DMS 273 (cell line): ENCODE results near the gene CIPC.

Experiments used
- DNase-seq: peaks from one replicate; lab custom pipeline; 2025; ENCODE audit not compliant: unreplicated experiment; lab: John Stamatoyannopoulos, UW

The CIPC gene

DNA sequence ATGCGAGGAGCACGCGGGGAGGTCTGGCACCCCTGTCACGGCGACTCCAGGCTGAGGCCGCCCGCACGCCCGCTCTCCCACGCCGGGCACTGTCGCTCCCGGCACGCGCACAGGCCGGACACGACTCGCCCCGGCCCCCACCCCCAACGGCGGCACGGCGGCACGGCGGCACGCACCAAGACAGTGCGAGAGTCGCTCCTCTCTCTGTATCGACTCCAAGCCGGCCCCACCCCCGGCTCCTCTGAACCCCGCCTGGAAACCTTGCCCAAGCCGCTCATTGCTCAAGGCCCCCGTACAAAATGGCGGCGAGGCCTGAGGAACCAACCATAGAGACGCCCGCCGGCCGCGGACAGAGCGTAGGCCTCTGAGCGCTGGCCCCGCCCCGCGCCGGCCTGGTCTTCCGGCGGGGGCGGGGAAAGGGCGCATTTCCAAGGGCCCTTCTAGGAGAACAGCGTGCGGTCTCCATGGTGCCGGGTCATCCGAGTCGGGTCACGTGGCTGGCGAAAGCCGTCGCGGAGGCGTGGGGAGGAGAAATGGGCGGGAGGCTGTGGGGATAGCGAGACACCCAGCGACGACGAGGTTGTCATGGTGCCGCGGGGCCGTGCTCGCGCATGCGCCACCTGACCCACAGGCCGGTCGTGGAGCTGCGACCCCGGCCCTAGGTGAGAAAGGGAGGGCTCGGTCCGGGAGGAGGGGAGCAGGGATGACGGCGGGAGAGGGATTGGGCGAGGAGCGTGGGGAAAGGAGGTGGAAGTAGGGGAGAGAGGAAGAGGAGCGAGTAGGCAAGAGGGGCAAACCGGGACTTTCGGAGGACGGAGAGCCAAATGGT lies at the start of gene CIPC:
CIPC (plus strand) TSS at position 559 of the 829 bp plus-strand sequence. CDS start 7,451 bp downstream, outside the sequence.
- DNase-seq = peak; percentile 100

DNA sequence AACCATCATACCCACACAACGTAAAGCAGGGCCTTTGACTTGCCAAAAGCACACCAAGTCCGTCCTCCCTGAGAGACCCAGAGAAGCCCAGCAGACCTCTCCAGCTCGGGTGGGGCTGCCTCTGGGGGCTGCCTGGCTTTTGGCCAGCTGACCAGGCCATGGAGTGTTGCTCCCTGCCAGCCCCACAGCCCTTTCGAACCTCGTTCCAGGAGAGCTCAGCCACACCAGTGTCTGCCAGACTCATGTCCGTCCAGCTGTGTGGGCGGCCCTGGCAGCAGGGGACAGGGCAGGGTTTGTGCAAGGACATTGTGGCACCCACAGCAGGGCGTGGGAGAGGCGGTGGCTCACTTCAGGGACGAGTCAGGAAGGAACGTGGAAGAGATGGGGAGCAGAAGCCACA lies 46.9 kb upstream of the CIPC start:
- no peak for DNase-seq

GRCh38 chr14:77052281-77053044 lies 45.6 kb upstream of the CIPC start:
- DNase-seq = peak; percentile 63

GRCh38 chr14:77053046-77053841 lies 44.8 kb upstream of the CIPC start:
- peak; percentile 91 for DNase-seq

DNA sequence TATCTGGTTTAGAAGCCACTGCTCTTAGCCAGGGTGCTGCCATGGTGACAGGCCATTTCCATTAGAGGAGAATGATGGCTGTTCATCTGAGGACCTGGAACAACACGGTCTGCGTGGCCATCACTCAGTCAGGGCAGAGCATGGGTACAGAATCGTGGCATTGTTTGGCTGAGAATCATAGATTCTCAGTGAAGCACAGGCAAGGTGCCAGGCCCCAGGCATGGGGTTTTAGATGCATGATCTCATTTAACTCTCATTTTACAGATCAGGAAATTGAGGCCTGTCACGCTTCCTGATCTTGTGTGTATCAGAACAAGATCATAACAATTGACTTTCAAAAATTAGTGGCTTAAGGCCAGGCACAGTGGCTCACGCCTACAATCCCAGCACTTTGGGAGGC lies 42.8 kb upstream of the CIPC start:
- no peak for DNase-seq

- no peak for DNase-seq
Measured at GRCh38 chr14:77055981-77056380, 42.1 kb upstream of the CIPC start.

- DNase-seq = no peak
Measured at GRCh38 chr14:77058117-77058516, 39.9 kb upstream of the CIPC start.

DNA sequence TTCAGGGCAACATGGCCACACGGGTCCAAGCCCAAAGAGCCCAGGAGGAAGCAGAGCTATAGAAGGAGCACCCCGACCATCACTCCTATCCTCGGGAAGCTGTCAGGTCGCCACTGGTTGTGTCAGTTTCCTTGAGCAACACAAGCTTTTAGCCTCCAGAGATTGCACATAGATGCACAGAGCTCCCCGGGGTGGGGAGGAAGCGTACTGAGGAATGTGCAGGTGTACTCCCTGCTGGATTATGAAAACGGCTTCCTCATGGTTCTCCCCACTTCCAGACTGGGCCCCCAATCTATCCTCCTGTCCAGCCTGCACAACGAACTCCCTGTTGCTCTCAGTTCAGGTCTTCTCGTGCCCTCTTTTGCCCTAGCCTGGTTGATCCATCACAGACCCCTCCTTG lies 39.3 kb upstream of the CIPC start:
- no peak for DNase-seq

GRCh38 chr14:77059276-77059915 lies 38.7 kb upstream of the CIPC start:
- DNase-seq = peak; percentile 96

- no peak for DNase-seq
Measured at GRCh38 chr14:77061630-77062257, 36.3 kb upstream of the CIPC start.

GRCh38 chr14:77062261-77062660 lies 35.8 kb upstream of the CIPC start:
- no peak for DNase-seq

DNA sequence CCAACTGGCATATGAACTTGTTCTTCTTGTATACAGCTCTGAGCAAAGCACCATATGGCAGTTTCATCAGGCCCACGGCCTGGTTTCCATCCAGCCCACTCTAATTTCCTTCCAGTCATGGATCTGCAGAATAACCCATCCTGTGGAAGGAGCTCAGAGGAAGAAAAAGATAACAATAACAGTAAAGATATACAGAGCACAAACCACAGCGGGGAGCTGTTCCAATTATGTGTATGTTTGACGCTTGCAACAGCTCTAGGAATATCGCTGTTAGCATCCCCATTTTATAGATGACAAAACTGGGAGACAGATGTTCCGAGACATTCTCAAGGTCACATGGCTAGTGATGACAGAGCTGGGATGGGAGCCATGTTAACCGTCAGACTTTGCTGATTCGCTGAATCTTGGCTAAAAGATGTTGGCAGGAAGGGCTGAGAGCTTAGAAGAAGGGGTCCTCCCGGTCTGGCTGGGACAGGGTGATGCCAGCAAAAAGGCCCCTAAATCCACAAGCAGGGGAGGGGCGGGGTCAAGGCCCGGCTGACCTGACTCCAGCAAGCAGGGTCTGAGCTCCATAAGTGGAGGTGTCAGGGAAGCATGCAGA lies 34.4 kb upstream of the CIPC start:
- peak; percentile 88 for DNase-seq

DNA sequence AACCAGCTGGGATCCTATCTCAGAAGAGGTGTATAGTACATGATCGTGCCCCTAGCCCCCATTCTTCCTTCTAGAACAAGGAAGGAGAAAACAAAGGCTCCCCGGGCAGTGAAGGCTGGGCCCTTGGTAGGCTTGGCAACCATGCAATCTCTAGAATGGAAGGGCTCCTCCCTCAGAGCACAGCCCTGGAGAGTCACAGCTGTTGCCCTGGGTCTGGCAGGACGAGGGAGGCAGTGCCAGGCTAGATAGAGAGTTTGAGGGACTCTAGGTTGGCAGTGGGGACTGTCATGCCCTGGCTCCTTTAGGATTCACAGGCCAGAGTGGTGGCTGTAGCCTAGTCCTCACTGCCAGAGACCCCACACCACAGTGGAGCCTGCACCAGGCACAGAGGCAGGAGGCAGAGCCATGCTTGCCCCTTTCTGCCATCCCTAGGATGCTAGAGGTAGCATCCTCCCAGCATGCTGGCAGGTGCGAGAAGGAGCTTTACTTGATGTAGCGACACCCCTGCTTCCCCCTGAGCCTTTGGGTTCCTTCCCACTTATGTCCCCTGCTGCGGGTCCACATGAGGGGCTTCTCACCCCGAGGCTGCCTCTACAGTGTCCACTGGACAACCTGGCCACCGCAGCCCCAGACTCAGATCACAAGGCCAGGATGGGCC lies 33.4 kb upstream of the CIPC start:
- peak; percentile 80 for DNase-seq

- DNase-seq = no peak
Measured at GRCh38 chr14:77065851-77066577, 32.0 kb upstream of the CIPC start.

DNA sequence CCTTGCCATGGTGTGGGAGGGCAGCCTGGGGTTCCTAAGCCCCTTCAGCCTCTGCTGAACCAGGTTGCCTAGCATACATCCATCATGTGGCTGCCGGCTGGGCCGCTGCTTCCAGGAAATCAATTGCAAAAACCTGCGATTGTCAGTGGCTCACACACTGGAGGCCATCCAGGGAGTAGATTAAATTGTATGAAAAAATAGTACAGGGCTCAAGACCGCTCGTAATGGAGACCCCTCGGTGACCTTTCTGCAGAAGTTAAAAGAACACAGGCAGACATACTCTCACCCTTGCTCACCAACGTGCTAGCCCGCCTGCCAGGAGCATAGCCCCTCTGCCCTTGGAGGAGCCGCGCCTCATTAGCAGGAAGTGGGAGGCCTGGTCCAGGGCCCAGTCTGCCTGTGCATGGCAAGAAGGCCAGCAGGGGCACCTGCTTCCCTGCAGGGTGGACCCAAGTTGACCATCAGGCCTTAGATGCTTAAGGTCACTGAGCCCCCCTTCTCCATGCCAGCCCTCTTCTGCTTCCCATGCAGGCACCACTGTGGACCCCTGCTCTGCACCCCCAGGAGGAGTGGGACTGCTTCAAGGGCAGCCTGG lies 31.4 kb upstream of the CIPC start:
- DNase-seq = no peak

- DNase-seq = peak; percentile 89
Measured at GRCh38 chr14:77067632-77068516, 30.2 kb upstream of the CIPC start.

GRCh38 chr14:77068517-77069200 lies 29.4 kb upstream of the CIPC start:
- DNase-seq = no peak
